OCI-LY3 (cell line): Measurements from ENCODE around the gene KCNK2.

Experiments used
- H2AFZ ChIP-seq: fragments of 200-600, 300-600 bp; shearing (Covaris generic); 2 replicates; pipeline ENCODE4 v1.6.0; 2014; ENCODE audit warnings: antibody characterized with exemption, low read depth, low read length
- H3K27ac ChIP-seq: fragments of 200-600, 300-600 bp; sonication (generic); 2 replicates; pipeline ENCODE4 v1.5.1; 2014; ENCODE audit warnings: mild to moderate bottlenecking, low read length, moderate library complexity, mixed read lengths
- H3K27me3 ChIP-seq: fragments of 200-600, 300-600 bp; sonication (generic); 2 replicates; pipeline ENCODE4 v1.6.1; 2014; ENCODE audit warnings: low read depth, low read length, mixed read lengths
- H3K36me3 ChIP-seq: fragments of 200-600, 300-600 bp; sonication (generic); replicated peaks from 2 replicates; pipeline ENCODE3; 2014; ENCODE audit warnings: low read depth, low read length, mixed read lengths
- H3K4me1 ChIP-seq: fragments of 300-600, 200-600 bp; sonication (generic); 2 replicates; pipeline ENCODE4 v1.6.1; 2014; ENCODE audit warnings: low read length, mixed read lengths
- H3K4me2 ChIP-seq: fragments of 200-600, 300-600 bp; sonication (generic); 2 replicates; pipeline ENCODE4 v1.6.1; 2014; ENCODE audit warnings: low read length, mixed read lengths
- H3K4me3 ChIP-seq: fragments of 300-600, 200-600 bp; sonication (generic); 2 replicates; pipeline ENCODE4 v1.5.1; 2014; ENCODE audit warnings: antibody characterized with exemption, mild to moderate bottlenecking, low read length, moderate library complexity
- H3K79me2 ChIP-seq: fragments of 300-600, 200-600 bp; shearing (Covaris generic); 2 replicates; pipeline ENCODE4 v1.6.1; 2014; ENCODE audit warnings: mild to moderate bottlenecking, low read length, mixed read lengths
- H3K9ac ChIP-seq: fragments of 300-600, 200-600 bp; shearing (Covaris generic); 2 replicates; pipeline ENCODE4 v1.6.0; 2014; ENCODE audit warnings: mild to moderate bottlenecking, low read length, moderate library complexity
- H3K9me3 ChIP-seq: fragments of 200-600, 300-600 bp; shearing (Covaris generic); 2 replicates; pipeline ENCODE4 v1.6.1; 2014; ENCODE audit warnings: low read length, mixed read lengths; ENCODE audit not compliant: insufficient read depth
- H4K20me1 ChIP-seq: fragments of 200-600, 300-600 bp; sonication (generic); 2 replicates; pipeline ENCODE4 v1.6.1; 2016; ENCODE audit warnings: low read length, mixed read lengths; ENCODE audit not compliant: insufficient read depth
- EZH2phosphoT487 ChIP-seq: fragments of 200-600 bp; shearing (Covaris generic); IDR thresholded peaks from 2 replicates; pipeline ENCODE4 v1.6.1; 2018; ENCODE audit warnings: antibody characterized with exemption, mixed run types, low read depth
- TF ChIP-seq, protein P1 (sequence below): fragments of 200-600, 300-600 bp; sonication (generic); IDR thresholded peaks from 2 replicates; pipeline ENCODE4 v1.5.1; 2014; ENCODE audit warnings: antibody characterized with exemption, low read length, low read depth

The KCNK2 gene, protein sequence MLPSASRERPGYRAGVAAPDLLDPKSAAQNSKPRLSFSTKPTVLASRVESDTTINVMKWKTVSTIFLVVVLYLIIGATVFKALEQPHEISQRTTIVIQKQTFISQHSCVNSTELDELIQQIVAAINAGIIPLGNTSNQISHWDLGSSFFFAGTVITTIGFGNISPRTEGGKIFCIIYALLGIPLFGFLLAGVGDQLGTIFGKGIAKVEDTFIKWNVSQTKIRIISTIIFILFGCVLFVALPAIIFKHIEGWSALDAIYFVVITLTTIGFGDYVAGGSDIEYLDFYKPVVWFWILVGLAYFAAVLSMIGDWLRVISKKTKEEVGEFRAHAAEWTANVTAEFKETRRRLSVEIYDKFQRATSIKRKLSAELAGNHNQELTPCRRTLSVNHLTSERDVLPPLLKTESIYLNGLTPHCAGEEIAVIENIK

DNA sequence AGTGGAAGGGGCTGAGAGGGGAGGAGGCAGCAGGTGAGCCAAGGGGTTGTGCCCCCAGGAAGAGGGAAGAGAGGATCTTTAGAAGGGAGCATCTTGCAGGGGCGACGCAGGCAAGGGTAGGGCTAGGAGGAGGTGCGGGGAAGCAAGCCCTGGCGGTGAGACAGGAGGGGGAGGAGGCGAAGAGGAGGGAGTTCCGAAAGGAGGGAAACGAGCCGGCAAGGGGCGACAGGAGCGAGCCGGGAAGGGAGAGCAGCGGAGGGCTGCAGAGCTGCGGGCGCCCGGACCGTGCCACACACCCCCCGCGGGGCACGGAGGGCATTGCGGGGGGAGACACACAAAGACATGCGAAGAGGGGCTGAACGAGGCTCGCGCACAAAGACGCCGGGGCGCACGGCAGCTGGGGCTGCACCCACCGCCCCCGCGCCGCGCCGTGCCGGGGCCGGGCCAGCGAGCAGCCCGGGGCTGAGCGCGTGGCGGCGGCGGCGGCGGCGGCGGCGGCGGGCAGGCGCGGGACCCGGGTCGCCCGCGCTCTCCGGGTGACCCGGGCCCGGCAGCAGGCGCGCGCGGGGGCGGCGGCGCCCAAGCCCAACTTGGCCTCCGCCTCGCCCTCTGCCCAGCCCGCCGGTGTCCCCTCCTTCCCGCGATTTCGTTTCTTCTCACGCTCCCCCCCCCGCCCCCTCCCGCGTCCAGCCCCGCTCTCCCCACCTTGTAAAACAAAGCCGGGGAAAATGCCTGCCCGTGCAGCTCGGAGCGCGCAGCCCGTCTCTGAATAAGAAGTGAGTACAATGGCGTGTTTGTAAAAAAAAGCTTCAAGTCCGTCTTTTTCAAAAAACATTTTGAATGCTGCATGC is at the start of gene KCNK2:
Gene KCNK2, plus strand, starts transcription at position 206 of the 851 bp plus-strand sequence. CDS start 649 bp downstream, outside the sequence.
- Histone ChIP-seq H3K36me3 (no peaks in the 10 kb centered on the region), H2AFZ (no peak within 1 kb of the TSS), H3K4me1 (no peaks in the 10 kb centered on the region), H3K9ac (no peak within 1 kb of the TSS), H3K27ac (no peak within 1 kb of the TSS), H3K27me3 (no peaks in the 10 kb centered on the region), H4K20me1 (no peaks in the 10 kb centered on the region), H3K4me3 (no peak within 1 kb of the TSS), H3K4me2 (no peak within 1 kb of the TSS), H3K79me2 (no peaks in the 10 kb centered on the region), H3K9me3 (no peaks in the 10 kb centered on the region)
- TF ChIP-seq, protein P1, sequence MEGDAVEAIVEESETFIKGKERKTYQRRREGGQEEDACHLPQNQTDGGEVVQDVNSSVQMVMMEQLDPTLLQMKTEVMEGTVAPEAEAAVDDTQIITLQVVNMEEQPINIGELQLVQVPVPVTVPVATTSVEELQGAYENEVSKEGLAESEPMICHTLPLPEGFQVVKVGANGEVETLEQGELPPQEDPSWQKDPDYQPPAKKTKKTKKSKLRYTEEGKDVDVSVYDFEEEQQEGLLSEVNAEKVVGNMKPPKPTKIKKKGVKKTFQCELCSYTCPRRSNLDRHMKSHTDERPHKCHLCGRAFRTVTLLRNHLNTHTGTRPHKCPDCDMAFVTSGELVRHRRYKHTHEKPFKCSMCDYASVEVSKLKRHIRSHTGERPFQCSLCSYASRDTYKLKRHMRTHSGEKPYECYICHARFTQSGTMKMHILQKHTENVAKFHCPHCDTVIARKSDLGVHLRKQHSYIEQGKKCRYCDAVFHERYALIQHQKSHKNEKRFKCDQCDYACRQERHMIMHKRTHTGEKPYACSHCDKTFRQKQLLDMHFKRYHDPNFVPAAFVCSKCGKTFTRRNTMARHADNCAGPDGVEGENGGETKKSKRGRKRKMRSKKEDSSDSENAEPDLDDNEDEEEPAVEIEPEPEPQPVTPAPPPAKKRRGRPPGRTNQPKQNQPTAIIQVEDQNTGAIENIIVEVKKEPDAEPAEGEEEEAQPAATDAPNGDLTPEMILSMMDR: no peak
- TF ChIP-seq EZH2phosphoT487: no peak

DNA sequence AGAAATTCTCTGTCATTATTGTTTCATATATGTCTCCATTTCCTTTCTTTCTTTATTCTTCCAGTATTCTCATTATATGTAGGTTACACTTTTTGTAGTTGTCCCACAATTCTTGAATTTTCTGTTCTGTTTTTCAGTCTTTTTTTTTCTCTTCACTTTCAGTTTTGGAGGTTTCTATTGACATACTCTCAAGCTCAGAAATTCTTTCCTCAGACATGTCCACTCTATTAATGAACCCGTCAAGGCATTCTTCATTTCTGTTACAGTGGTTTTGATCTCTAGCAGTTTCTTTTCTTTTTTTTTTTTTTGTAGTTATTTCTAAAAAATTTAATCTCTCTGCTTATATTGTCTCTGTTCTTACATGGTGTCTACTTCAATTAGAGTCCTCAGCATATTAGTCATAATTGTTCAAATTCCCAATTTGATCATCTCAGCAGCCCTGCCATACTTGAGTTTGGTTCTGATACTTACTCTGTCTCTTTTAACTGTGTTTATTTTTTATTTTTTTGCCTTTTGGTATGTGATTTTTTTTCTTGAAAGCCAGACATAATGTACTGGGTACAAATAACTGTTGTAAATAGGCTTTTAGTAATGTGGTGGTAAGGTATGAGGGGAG is 49.5 kb upstream of the KCNK2 start:
- no peaks in the 10 kb centered on the region for H3K27me3 ChIP-seq
- no peak for TF ChIP-seq EZH2phosphoT487
- TF ChIP-seq, protein P1: no peak
- no peaks in the 10 kb centered on the region for H3K9me3 ChIP-seq
- no peak overlapping the region for H3K9ac ChIP-seq
- no peak overlapping the region for H3K4me3 ChIP-seq
- H2AFZ ChIP-seq: no peak overlapping the region
- H3K4me2 ChIP-seq: no peak overlapping the region
- no peaks in the 10 kb centered on the region for H4K20me1 ChIP-seq
- H3K4me1 ChIP-seq: no peaks in the 10 kb centered on the region
- H3K79me2 ChIP-seq: no peaks in the 10 kb centered on the region
- no peaks in the 10 kb centered on the region for H3K36me3 ChIP-seq
- no peak overlapping the region for H3K27ac ChIP-seq

DNA sequence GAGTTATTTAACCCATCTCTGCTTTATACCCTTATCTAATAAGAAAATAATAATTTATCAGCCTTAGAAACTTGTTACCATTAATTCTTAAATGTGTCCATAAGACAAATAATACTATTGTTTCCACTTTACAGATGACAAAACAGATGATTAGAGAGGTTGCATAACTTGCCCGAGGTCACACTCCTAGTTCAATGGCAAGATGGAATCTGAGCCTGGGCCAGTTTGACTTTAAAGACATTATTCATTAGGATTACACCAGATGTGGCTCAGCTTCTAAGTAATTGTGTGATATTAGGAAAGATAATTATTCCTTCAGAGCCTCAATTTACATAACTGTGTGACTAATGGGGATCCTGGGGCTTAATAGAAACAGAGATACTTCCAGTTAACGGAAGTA is 42.3 kb upstream of the KCNK2 start:
- Histone ChIP-seq H2AFZ (no peak overlapping the region), H3K9me3 (0 out of 2 replicates have a peak, but pooled peaks cover 3% of the 10 kb centered on the region), H3K4me3 (no peak overlapping the region), H3K27ac (no peak overlapping the region), H3K27me3 (no peaks in the 10 kb centered on the region), H3K4me1 (no peaks in the 10 kb centered on the region), H3K36me3 (no peaks in the 10 kb centered on the region), H3K9ac (no peak overlapping the region), H4K20me1 (no peaks in the 10 kb centered on the region), H3K79me2 (no peaks in the 10 kb centered on the region), H3K4me2 (no peak overlapping the region)
- no peak for TF ChIP-seq EZH2phosphoT487
- TF ChIP-seq, protein P1: no peak

DNA sequence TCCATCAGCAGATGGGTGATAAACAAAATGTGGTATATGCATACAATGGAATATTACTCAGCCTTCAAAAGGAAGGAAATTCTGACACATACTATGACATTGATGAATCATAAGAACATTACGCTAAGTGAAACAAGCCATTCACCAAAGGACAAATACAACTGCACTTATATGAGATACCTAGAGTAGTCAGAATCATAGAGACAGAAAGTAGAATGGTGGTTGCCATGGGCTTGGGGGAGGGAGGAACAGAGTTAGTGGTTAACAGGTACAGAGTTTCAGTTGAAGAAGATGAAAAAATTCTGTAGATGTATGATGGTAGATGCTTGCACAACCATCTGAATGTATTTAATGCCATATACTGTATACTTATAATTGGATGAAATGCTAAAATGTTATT is 39.1 kb upstream of the KCNK2 start:
- Histone ChIP-seq H3K9me3 (0 out of 2 replicates have a peak, but pooled peaks cover 3% of the 10 kb centered on the region), H4K20me1 (no peaks in the 10 kb centered on the region), H3K4me2 (no peak overlapping the region), H3K79me2 (no peaks in the 10 kb centered on the region), H3K4me3 (no peak overlapping the region), H3K27me3 (no peaks in the 10 kb centered on the region), H2AFZ (no peak overlapping the region), H3K27ac (no peak overlapping the region), H3K36me3 (no peaks in the 10 kb centered on the region), H3K4me1 (no peaks in the 10 kb centered on the region), H3K9ac (no peak overlapping the region)
- no peak for TF ChIP-seq EZH2phosphoT487
- TF ChIP-seq, protein P1: no peak
